Fibroblast of villous mesenchyme (primary cell): ENCODE results near the gene CLDN34. TPM values are rescaled to one million over a fixed set of nuclear protein-coding genes. Genes with fewer than 3 reads are reported as not detected.
A peak's percentile ranks its signal among the peaks of the same experiment; 100 is the strongest.

Source experiments
- DNase-seq: peaks from one replicate; pipeline ENCODE4 v3.0.0-alpha.2; 2010; ENCODE audit warnings: low read depth
- H3K4me3 ChIP-seq: 2 replicates; pipeline ENCODE4 v1.5.1; 2011; ENCODE audit warnings: low read depth, mild to moderate bottlenecking, low read length
- total RNA-seq: library from RNA; depleted of rRNA; stranded (reverse); fragments of >200 nt; gene quantifications from 2 replicates; pipeline ENCODE4 v1.2.3, GENCODE V29; 2012
- TF ChIP-seq, protein P1 (sequence below): IDR thresholded peaks from 2 replicates; pipeline ENCODE4 v1.5.1; 2012; ENCODE audit warnings: low read depth, mild to moderate bottlenecking, low read length; ENCODE audit not compliant: insufficient read depth

The CLDN34 gene
- total RNA-seq, 1 donor, result not detected

DNA sequence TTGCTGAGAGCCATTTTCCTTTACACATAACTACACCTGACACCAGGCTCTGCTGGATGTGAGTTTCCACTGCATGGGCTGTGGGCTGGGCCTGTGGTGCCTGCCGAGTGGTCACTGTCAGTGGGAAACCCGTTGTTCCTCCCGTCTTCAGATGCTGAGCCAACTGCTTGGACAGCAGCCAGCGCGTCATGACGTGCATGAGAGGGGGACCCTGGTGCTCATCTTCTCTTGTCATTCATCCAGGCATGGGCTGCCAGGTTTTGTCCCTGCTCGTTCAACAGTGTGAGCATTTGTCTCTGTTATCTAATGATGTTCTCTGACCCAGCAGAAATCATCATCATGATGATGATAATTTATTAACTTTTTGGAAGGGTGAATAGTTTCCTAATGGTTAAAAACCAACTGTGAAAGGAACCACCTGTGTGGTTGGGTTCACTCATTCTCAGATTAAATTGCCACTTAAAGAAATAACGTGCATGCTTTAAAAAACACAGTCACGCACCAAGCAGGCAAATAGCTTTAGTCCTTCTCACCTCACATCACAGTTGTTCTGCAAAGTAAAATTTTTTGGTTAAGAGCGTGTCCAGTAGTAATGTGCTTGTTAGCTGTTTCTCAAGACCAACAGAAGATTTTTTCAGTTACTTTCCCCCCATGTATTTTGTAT, 19.9 kb upstream of the CLDN34 start:
- TF ChIP-seq, protein P1, sequence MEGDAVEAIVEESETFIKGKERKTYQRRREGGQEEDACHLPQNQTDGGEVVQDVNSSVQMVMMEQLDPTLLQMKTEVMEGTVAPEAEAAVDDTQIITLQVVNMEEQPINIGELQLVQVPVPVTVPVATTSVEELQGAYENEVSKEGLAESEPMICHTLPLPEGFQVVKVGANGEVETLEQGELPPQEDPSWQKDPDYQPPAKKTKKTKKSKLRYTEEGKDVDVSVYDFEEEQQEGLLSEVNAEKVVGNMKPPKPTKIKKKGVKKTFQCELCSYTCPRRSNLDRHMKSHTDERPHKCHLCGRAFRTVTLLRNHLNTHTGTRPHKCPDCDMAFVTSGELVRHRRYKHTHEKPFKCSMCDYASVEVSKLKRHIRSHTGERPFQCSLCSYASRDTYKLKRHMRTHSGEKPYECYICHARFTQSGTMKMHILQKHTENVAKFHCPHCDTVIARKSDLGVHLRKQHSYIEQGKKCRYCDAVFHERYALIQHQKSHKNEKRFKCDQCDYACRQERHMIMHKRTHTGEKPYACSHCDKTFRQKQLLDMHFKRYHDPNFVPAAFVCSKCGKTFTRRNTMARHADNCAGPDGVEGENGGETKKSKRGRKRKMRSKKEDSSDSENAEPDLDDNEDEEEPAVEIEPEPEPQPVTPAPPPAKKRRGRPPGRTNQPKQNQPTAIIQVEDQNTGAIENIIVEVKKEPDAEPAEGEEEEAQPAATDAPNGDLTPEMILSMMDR, result no peak
- DNase-seq, result no peak
- no peak overlapping the region for H3K4me3 ChIP-seq

DNA sequence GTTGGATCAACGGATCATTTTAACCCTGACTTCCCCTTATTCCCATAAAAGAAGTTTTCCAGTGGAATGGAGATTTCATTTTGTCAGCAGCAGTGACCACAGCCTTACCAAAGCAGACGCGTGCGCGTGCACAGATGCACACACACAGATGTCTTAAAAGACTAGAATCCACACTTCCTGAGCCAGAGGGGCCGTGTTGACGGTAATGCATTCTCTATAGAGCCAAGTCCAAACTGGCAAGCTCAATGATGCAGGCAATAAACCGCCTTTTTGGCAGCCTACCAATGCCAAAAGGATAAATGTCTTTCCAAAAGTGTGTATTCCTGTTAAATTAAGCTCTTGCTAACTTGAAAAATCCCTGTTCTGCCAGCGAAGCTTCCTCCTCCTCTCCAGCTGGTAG, 18.8 kb upstream of the CLDN34 start:
- TF ChIP-seq, protein P1, result no peak
- no peak for DNase-seq
- H3K4me3 ChIP-seq, result no peak overlapping the region

DNA sequence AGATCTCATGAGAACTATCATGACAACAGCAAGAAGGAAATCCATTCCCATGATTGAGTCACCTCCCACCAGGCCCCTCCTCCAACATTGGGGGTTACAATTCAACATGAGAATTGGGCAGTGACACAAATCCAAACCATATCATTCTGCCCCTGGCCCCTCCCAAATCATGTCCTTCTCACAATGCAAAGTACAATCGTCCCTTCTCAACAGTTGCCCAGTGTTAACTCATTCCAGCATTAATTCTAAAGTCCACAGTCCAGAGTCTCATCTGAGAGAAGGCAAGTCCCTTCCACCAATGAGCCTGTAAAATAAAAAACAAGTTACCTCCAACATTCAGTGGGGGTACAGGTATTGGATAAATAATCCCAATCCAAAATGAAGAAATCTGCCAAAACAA, 14.9 kb upstream of the CLDN34 start:
- TF ChIP-seq, protein P1, result no peak
- DNase-seq, result no peak
- no peak overlapping the region for H3K4me3 ChIP-seq

DNA sequence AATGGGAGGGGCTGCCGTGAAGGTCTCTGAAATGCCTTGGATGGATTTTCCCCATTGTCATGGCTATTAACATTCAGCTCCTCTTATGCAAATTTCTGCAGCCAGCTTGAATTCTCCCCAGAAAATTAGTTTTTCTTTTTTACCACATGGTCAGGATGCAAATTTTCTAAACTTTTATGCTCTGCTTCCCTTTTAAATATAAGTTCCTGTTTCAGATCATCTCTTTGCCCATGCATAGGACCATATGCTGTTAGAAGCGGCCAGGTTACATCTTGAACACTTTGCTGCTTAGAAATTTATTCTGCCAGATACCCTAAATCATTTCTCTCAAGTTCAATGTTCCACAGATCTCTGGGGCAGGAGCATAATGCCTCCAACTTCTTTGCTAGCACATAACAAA, 13.8 kb upstream of the CLDN34 start:
- no peak overlapping the region for H3K4me3 ChIP-seq
- TF ChIP-seq, protein P1, result no peak
- no peak for DNase-seq

DNA sequence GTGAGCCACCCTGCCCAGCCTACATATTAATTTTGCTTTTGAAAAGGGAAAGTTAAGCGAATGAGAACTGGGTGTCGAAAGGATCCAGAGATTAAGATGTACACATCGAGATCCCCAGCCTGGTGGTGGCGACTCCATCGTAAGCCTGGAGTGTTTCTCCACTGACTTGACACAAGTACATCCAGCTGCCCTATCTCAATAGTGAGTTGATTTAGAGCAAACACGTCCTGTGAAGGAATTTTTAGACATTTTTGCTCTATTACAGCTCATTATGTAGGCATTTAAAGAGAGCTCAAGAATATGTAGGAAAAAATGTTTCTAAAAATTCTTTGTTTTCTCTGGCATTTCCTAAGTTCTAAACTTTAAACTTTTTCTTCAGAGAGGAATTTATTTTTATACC, 11.7 kb upstream of the CLDN34 start:
- no peak overlapping the region for H3K4me3 ChIP-seq
- TF ChIP-seq, protein P1, result no peak
- peak; percentile 51 for DNase-seq

DNA sequence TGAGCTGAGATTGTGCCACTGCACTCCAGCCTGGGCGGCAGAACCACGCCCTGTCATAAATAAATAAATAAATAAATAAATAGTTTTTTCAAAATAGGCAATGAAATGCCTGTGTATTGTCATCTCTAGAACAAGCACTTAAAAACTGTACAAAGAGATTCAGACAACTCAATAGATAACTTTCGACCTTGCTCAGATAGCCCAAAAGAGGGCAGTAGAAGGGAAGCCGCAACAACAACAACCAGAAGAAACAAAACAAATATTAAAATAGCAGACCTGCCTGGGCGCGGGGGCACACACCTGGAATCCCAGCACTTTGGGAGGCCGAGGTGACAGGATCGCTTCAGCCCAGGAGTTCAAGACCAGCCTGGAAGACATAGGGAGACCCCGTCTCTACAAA, 9.4 kb upstream of the CLDN34 start:
- no peak overlapping the region for H3K4me3 ChIP-seq
- DNase-seq, result no peak
- TF ChIP-seq, protein P1, result no peak

DNA sequence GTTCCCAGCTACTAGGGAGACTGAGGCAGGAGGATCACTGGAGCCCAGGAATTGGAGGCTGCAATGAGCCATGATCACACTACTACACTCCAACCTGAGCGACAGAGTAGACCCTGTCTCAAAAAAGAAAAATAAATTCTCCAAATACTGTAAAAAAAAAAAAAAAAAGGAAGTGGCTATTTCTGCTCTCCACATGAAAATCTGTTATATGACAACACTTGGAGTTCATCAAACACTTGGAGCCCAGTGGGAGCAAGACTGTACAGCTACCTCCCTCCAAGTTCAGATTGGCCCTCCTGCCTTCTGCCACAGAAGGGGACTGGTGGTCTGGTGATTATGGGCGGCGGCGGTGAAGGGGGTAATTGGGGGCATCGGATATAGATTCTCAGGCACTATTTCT, 9.0 kb upstream of the CLDN34 start:
- no peak for DNase-seq
- TF ChIP-seq, protein P1, result no peak
- H3K4me3 ChIP-seq, result no peak overlapping the region
